ENCODE results near the gene SEMA4A.

Gene SEMA4A

GRCh38 chr1:156126630-156127534 lies 26.5 kb upstream of the SEMA4A start:
- TF ChIP-seq CTCF (conservative IDR thresholded peaks at IDR 0.05): no peak
- no peak overlapping the region for H3K27ac ChIP-seq

GRCh38 chr1:156128308-156128653 lies 25.1 kb upstream of the SEMA4A start:
- no peak for TF ChIP-seq CTCF (conservative IDR thresholded peaks at IDR 0.05)

DNA sequence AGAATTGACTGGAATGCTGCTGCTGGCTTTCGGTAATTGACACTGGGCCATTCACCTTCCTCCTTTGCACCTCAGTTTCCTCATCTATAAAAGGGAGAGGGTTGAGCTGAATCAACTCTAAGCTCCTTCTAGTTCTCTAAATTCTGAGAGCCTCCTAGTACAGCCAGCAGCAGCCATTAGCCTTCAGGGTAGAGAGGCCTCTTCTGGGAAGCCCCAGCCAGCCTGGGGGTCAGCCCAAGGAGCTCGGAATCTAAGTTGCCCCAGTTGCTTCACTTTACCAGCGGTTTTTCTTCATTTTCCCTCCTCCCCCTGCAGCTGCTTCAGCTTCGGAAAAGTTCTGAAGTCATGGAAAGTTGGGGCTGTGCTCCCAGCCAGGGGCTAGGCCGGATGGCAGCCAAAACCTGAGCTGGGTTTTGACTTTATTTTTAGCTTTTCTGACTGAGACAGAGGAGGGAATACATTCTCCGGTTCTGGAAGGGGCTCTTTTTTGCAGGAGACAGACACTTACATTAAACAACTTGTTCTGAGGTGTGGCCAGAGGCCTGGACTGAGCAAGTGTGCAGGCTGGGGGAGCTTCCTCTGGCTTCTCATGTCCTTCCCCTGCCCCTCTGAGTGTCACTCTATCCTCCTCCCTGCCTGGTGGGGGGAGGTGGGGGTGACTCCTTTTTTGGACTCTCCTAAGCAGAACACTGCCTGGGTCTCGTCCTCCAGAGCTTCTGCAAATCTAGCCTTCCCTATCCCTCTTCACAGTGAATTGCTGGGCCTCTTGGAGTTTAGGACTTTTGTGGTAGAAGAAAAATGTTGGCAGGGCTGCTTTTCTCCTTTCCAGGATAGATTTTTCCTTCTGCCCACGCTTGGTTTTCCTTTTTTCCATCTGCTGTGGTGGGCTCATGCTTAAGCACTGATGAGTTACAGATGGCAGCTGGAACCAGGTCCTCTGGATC lies 24.5 kb upstream of the SEMA4A start:
- no peak overlapping the region for H3K27ac ChIP-seq

More at GRCh38 chr1:156128308-156128653, 25.1 kb upstream of the SEMA4A start:
- no peak overlapping the region for H3K27ac ChIP-seq

DNA sequence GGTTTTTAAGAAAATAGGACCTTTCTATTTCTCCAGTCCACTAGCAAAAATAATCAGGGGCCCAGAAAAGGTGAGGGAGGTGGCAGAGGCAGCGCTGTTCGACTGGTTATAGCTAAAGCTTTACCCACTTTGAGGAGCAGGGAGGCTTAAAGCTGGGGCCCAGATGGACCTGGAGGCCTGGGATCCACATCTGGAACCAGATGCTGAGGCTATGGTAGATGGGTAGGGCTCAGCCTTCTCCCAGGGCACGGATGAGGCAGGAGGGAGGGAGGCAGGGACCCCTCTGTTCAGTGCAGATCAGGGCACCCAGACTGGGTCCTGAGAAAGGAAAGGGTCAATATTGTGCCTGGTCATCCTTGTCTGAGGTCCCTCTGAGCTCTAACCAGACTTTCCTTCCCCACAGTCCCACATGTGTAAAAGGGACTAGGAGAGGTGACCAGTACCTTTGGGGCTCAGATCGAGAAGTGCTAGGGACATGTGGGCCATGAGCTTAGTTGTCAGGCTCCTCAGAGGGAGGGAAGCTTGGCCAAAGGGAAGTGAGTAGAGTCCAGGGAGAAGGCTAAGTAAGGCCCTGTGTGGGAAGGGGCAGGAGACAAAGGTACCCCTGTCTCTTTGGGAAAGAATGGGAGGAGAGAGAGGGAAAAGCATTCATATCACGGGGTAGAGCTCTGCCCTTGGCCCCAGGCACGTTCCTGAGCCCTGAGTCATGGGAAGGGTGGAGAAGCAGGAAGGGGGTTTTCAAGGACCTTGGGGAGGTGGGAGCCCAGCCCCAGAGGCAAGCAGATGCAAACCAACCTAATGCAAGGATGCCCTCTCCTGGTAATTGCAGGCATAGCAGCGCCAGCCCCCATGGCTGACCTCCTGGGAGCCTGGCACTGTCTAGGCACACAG lies 23.5 kb upstream of the SEMA4A start:
- no peak overlapping the region for H3K27ac ChIP-seq
- peak; percentile 94 for TF ChIP-seq CTCF (conservative IDR thresholded peaks at IDR 0.05)

More for the DNA sequence above, 24.5 kb upstream of the SEMA4A start:
- TF ChIP-seq CTCF (conservative IDR thresholded peaks at IDR 0.05): no peak

DNA sequence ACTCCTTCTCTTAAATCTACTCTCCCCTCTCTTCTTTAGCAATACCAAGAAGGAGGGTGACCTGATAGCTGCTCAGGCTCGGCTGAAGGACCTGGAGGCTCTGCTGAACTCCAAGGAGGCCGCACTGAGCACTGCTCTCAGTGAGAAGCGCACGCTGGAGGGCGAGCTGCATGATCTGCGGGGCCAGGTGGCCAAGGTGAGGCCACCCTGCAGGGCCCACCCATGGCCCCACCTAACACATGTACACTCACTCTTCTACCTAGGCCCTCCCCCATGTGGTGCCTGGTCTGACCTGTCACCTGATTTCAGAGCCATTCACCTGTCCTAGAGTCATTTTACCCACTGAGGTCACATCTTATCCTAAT lies 22.8 kb upstream of the SEMA4A start:
- H3K27ac ChIP-seq: no peak overlapping the region
- peak; percentile 62 for TF ChIP-seq CTCF (conservative IDR thresholded peaks at IDR 0.05)

GRCh38 chr1:156134716-156135435 lies 18.5 kb upstream of the SEMA4A start:
- H3K27ac ChIP-seq: no peak overlapping the region
- no peak for TF ChIP-seq CTCF (conservative IDR thresholded peaks at IDR 0.05)
